IPS-20b (cell line): Measurements from ENCODE around the gene TGFB2.

Experiments
- H3K27ac ChIP-seq: one replicate; pipeline ENCODE4 v1.5.1; 2013; ENCODE audit warnings: low read length
- H3K27me3 ChIP-seq: 2 replicates; pipeline ENCODE4 v1.6.1; 2013; ENCODE audit warnings: mild to moderate bottlenecking, low read length, inconsistent platforms; ENCODE audit not compliant: insufficient read depth
- H3K36me3 ChIP-seq: 2 replicates; pipeline ENCODE4 v1.6.1; 2013; ENCODE audit warnings: low read depth, mild to moderate bottlenecking, inconsistent platforms, low read length, moderate library complexity; ENCODE audit not compliant: insufficient read depth
- H3K4me1 ChIP-seq: 2 replicates; pipeline ENCODE4 v1.6.1; 2013; ENCODE audit warnings: mild to moderate bottlenecking, control low read depth, inconsistent platforms, low read length, moderate library complexity; ENCODE audit not compliant: insufficient read depth
- H3K4me3 ChIP-seq: 2 replicates; pipeline ENCODE4 v1.5.1; 2013; ENCODE audit warnings: mild to moderate bottlenecking, low read length, inconsistent platforms
- H3K9ac ChIP-seq: 2 replicates; pipeline ENCODE4 v1.6.1; 2013; ENCODE audit warnings: low read depth, mild to moderate bottlenecking, inconsistent platforms, low read length, moderate library complexity
- H3K9me3 ChIP-seq: 2 replicates; pipeline ENCODE4 v1.6.1; 2013; ENCODE audit warnings: mild to moderate bottlenecking, low read depth, low read length, inconsistent platforms; ENCODE audit not compliant: insufficient read depth

TGFB2 gene

DNA sequence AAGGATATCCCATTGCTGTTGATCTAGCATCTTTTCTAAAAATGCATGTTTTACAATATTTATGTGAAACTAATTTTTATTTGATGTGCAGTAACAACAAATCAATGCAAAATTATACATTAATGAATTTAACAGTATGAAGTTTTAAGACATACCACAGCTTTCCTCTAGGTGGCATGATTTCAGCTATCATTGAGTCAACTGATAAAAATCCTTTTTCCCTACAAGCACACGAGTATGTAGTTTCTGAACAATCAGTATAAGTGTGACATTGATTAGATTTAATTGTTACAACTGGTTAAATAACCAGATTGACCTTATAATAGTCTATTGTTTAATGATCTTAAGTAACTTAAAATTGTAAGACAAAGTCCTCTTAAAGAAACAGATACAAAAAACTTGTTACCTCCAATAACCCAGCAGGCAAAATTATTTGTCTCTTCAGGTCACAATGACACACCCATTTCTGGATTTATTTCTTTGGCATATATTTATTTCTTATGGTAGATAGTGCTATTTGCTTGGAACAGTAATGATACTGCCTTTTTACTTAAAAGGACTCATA, 5.8 kb upstream of the TGFB2 start:
- H3K9ac ChIP-seq, result no peak overlapping the region; the same call in 1 of the 2 replicates
- peaks cover 12% of the 10 kb centered on the region; the same call in 1 of the 2 replicates for H3K4me1 ChIP-seq
- H3K27me3 ChIP-seq, result peaks cover 14% of the 10 kb centered on the region
- no peak overlapping the region for H3K27ac ChIP-seq
- no peaks in the 10 kb centered on the region for H3K36me3 ChIP-seq
- H3K9me3 ChIP-seq, result no peaks in the 10 kb centered on the region
- no peak overlapping the region for H3K4me3 ChIP-seq

DNA sequence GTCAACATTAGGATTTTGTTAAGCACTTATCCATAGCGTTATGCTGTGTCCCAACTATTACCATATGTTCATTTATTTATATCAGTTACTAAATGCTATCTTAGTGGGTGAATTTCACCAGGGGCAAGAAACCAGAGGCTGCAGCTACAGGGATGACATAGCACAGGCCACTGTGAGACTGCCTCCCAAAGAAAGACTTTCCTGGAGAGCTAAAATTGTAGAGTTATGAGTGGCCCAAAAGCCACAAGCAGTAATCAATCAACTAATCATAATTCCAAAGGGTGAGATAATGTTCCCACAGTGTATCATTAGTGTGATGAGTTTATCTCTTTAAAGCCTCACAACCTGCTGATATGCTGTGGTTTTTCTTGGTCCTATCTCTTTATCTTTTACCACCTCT, 3.8 kb upstream of the TGFB2 start:
- Histone ChIP-seq H3K36me3 (no peaks in the 10 kb centered on the region), H3K27ac (no peak overlapping the region), H3K27me3 (peaks cover 34% of the 10 kb centered on the region), H3K9ac (no peak overlapping the region), H3K9me3 (no peaks in the 10 kb centered on the region), H3K4me1 (peaks cover 16% of the 10 kb centered on the region; the same call in 1 of the 2 replicates), H3K4me3 (no peak overlapping the region)

DNA sequence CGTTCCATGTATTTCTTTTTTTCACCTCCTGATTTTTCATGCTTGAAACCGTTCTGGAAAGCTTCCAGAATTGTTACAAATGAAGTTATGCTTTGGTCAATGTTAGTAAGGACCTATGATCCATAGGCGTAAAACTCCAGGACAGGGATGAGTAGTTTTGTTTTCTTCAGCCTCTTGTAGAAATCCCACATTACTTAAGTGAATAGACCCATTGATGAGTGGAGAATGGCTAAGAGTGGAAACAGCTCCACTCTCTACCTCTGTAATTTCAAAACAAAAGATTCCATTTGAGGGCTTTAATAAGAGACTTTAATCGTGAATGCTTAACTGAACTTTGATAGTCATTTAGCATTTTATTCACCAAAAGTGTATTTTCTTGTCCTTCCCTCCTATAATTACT, 3.0 kb upstream of the TGFB2 start:
- H3K4me1 ChIP-seq, result peaks cover 16% of the 10 kb centered on the region; the same call in 1 of the 2 replicates
- no peaks in the 10 kb centered on the region for H3K36me3 ChIP-seq
- H3K4me3 ChIP-seq, result no peak overlapping the region
- H3K9ac ChIP-seq, result no peak overlapping the region
- no peaks in the 10 kb centered on the region for H3K9me3 ChIP-seq
- H3K27me3 ChIP-seq, result peaks cover 41% of the 10 kb centered on the region
- H3K27ac ChIP-seq, result no peak overlapping the region

DNA sequence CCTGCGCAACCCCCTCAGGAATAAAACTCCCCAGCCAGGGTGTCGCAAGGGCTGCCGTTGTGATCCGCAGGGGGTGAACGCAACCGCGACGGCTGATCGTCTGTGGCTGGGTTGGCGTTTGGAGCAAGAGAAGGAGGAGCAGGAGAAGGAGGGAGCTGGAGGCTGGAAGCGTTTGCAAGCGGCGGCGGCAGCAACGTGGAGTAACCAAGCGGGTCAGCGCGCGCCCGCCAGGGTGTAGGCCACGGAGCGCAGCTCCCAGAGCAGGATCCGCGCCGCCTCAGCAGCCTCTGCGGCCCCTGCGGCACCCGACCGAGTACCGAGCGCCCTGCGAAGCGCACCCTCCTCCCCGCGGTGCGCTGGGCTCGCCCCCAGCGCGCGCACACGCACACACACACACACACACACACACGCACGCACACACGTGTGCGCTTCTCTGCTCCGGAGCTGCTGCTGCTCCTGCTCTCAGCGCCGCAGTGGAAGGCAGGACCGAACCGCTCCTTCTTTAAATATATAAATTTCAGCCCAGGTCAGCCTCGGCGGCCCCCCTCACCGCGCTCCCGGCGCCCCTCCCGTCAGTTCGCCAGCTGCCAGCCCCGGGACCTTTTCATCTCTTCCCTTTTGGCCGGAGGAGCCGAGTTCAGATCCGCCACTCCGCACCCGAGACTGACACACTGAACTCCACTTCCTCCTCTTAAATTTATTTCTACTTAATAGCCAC, 696 bp downstream of the TGFB2 start:
- H3K9me3 ChIP-seq, result no peaks in the 10 kb centered on the region
- peak overlapping the region; percentile 75 for H3K4me3 ChIP-seq
- no peak overlapping the region for H3K27ac ChIP-seq
- peaks cover 50% of the 10 kb centered on the region for H3K27me3 ChIP-seq
- peaks cover 11% of the 10 kb centered on the region; the same call in 1 of the 2 replicates for H3K4me1 ChIP-seq
- H3K36me3 ChIP-seq, result no peaks in the 10 kb centered on the region
- peak overlapping the region; percentile 35; the same call in 1 of the 2 replicates for H3K9ac ChIP-seq

DNA sequence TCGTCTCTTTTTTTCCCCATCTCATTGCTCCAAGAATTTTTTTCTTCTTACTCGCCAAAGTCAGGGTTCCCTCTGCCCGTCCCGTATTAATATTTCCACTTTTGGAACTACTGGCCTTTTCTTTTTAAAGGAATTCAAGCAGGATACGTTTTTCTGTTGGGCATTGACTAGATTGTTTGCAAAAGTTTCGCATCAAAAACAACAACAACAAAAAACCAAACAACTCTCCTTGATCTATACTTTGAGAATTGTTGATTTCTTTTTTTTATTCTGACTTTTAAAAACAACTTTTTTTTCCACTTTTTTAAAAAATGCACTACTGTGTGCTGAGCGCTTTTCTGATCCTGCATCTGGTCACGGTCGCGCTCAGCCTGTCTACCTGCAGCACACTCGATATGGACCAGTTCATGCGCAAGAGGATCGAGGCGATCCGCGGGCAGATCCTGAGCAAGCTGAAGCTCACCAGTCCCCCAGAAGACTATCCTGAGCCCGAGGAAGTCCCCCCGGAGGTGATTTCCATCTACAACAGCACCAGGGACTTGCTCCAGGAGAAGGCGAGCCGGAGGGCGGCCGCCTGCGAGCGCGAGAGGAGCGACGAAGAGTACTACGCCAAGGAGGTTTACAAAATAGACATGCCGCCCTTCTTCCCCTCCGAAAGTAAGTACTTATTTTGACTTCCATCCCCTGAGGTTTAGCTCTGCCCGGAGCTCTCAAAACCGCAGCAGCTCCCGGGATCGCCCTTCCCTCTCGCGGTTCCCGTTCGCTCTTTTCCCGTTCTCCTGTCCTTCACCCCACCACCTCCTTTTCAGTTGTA, 1.5 kb downstream of the TGFB2 start:
- H3K27me3 ChIP-seq, result peaks cover 50% of the 10 kb centered on the region
- no peaks in the 10 kb centered on the region for H3K36me3 ChIP-seq
- H3K9ac ChIP-seq, result peak overlapping the region; percentile 35; the same call in 1 of the 2 replicates
- peak overlapping the region; percentile 75 for H3K4me3 ChIP-seq
- H3K4me1 ChIP-seq, result peaks cover 14% of the 10 kb centered on the region; the same call in 1 of the 2 replicates
- H3K27ac ChIP-seq, result no peak overlapping the region
- H3K9me3 ChIP-seq, result no peaks in the 10 kb centered on the region

DNA sequence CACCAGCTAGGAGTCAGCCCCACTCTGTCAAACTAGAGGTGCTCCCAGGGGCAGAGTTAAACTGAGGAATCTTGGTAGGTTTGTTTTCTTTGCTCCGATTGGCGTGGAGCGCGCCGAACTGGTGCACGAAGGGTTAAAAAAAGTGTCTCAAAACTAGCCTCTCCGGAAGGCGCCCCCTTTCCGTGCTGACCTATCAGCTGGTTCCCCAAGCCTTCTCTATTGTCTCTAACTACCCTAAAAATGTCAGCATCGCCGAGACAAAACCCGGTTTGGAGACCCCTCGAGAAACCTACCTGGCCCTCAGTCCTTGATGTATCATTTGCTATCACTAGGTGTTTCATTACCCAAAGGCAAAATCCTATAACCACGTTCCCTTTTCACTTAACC, 2.2 kb downstream of the TGFB2 start:
- peak overlapping the region; percentile 75 for H3K4me3 ChIP-seq
- no peaks in the 10 kb centered on the region for H3K9me3 ChIP-seq
- H3K27me3 ChIP-seq, result peaks cover 50% of the 10 kb centered on the region
- H3K4me1 ChIP-seq, result peaks cover 14% of the 10 kb centered on the region; the same call in 1 of the 2 replicates
- peak overlapping the region; percentile 72; the same call in 1 of the 2 replicates for H3K9ac ChIP-seq
- H3K27ac ChIP-seq, result no peak overlapping the region
- no peaks in the 10 kb centered on the region for H3K36me3 ChIP-seq

DNA sequence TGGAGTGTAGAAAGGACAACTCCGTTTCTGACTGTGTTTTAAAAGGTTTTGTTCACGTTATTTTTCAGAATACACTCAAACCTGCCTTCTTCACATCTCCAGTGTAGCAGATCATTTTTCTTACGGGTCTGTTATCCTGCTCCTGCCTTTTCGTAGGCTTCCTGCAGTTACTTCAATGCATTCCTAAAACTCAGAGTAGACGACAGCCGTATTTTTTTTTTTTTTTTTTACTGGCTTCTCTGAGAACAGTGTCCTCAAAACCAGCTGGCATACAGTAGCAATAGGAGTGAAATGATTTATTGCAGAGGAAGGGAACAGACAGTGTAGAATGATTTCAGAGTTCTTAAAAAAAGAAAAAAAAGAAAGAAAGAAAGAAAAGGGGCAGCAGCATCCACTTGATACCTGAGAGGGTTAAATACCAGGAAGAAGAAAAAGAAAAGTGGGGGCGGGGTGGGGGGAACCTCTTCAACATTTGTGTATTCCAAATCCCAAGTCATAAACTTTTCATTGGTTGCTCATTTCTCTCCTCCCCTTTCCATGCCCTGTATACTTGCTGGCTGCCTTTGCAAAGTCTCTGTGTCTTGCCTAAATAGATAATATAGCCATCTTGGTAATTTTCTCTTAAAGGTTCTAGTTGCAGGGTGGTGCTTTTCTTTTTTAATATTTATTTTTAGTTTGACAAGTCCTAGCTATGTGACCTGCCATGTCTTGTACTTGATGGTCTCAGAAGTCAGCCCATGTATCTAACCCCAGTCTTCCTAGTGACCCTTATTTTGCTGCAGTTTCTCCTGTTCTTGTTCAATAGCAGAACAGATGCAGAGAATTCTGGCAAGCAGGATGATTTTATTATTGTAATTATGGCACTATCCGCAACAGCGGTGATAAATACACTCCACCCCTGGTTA, 2.8 kb downstream of the TGFB2 start:
- Histone ChIP-seq H3K4me3 (peak overlapping the region; percentile 75), H3K4me1 (peaks cover 14% of the 10 kb centered on the region; the same call in 1 of the 2 replicates), H3K36me3 (no peaks in the 10 kb centered on the region), H3K9me3 (no peaks in the 10 kb centered on the region), H3K27ac (no peak overlapping the region), H3K9ac (peak overlapping the region; percentile 72; the same call in 1 of the 2 replicates), H3K27me3 (peaks cover 50% of the 10 kb centered on the region)

DNA sequence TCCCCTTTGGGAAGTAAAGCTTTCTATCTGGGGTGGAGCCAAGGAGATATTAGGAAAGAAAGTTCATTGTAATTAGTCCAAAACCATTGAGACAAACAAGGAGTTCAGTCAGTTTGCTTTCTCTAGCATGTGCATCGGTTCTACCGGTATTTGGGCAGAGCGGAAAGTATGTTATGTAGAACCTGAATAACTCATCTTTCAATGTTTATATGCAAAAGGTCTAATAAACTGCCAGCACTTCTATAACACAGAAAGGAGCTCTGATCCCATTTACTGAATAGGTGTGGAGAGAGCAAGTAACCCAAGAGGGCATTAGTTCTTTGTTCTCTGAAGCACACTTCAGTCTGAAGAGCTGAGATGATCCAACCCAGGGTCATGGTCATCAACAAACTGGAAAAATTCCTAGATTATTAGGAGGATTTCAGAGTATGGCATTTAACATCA, 3.5 kb downstream of the TGFB2 start:
- peaks cover 43% of the 10 kb centered on the region for H3K27me3 ChIP-seq

DNA sequence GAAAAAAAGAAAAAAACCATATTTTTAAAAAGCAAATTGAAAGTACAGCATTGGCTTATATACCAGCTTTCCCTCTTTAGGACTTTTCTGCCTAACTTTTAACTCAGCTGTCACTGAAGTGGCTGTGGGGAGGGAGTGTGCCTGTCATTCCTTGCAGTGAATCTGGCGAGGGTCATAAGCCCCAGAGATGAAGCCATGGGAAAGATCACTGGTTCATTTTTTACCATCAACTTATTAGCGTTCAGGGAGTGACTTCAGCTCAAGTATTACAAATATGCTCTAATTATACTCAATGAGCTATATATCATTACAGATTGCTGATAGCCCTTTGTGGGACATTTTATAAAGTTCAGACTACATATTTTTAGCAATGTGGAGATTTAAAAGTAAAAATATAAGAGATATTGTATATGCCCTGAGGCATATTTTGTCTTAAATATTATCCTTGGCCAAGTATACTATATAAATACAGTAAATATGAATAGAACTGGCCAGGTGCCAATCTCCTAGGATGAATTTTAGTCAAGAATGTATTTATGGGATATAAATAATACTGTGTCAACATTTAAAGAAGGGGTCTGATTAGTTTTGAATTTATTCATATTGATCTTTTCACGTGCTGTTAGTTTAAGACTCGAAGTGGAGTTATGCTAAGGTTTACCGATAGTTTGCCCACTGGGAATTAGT, 4.4 kb downstream of the TGFB2 start:
- Histone ChIP-seq H3K27ac (no peak overlapping the region), H3K4me3 (no peak overlapping the region), H3K4me1 (peaks cover 14% of the 10 kb centered on the region; the same call in 1 of the 2 replicates), H3K36me3 (no peaks in the 10 kb centered on the region), H3K27me3 (peaks cover 35% of the 10 kb centered on the region), H3K9ac (no peak overlapping the region), H3K9me3 (no peaks in the 10 kb centered on the region)

More for the DNA sequence above, 3.5 kb downstream of the TGFB2 start:
- Histone ChIP-seq H3K36me3 (no peaks in the 10 kb centered on the region), H3K4me3 (peak overlapping the region; percentile 5; the same call in 1 of the 2 replicates), H3K4me1 (peaks cover 14% of the 10 kb centered on the region; the same call in 1 of the 2 replicates), H3K9me3 (no peaks in the 10 kb centered on the region), H3K27ac (no peak overlapping the region), H3K9ac (no peak overlapping the region)

DNA sequence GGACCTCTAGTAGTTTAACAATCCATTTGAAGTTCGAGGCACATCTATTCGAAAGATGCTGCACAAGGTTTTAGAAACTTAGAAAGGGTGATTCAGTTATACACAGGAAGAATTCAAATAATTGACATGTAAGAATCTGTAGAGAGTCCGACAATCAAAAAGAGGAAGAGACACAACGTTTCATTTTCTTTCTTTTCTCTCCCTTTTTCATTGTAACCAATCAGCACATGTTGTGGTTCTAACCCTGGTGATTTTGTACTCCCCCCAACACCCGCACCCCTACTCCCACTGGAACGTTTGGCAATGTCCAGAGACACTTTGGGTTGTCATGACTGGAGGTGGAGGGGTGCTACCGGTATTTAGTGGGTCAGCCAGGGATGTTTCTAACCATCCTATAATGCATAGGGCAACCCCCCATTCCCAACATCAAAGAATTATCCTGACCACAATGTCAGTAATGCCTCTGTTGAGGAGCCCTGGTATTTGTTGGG, 4.9 kb downstream of the TGFB2 start:
- Histone ChIP-seq H3K4me1 (peaks cover 11% of the 10 kb centered on the region; the same call in 1 of the 2 replicates), H3K27ac (no peak overlapping the region), H3K9ac (no peak overlapping the region), H3K36me3 (no peaks in the 10 kb centered on the region), H3K4me3 (no peak overlapping the region), H3K9me3 (no peaks in the 10 kb centered on the region), H3K27me3 (peaks cover 29% of the 10 kb centered on the region)
